NCI-H2029 treated with DMSO at 0.1 percent for 48 hours (cell line): ENCODE measurements around the gene TSPO.

ENCODE experiments used
- DNase-seq: peaks from one replicate; lab custom pipeline; 2025; lab: John Stamatoyannopoulos, UW

The TSPO gene

DNA sequence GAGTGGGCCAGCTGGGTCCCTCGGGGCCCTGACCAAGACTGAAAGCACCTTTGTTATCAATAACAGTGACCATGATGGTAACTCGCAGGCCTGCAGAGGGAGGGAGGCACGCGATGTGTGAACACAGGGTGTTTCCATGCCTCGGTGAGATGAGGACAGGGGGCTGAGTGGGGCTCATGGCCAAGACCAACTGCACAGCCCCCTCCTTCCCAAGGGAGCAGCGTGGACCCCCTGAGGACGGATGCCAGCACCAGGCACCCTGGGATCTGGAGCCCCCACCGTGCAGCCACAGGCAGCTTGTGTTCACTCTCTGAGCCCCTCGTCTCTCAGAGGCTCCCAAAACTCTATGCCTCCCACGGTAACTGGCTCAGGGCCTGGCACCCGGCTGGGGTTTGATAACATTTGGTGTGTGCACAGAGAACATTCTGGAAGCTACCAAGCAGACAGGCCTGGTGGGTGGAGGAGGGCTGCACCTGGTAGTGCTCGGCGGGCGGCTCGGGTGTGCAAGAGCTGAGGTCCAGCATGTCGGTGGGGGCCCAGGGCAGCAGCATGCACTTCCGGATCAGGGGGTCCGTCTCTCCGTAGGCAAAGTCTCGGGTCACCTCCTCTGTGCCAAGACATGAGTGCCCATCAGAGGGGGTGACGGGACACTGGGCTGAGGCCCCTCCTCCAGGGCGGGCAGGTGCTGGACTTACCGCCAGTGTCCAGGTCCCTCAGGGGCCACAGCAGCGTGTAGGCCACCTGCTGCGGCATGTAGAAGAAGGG lies 28.0 kb downstream of the TSPO start:
- DNase-seq: no peak

GRCh38 chr22:43179911-43180195 lies 28.5 kb downstream of the TSPO start:
- no peak for DNase-seq

DNA sequence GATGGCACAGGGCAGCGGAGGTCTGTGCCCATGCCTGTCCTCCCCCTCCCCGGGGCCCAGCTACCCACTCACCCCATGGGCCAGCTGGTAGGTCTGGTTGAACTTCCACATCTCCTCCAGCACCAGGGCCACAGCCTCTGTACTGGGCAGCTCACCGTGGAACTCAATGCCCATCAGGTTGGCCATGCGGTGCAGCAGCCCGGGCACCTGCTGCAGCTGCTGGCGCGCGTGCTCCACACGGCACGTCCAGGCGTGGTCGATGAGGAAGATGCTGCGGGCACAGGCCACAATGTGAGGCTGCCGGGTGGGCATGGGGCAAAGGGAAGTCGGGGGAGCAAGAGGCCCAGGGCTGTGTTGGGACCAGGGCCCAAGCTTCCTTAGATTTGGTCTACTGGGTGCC lies 29.3 kb downstream of the TSPO start:
- DNase-seq: no peak

GRCh38 chr22:43181321-43182076 lies 30.1 kb downstream of the TSPO start:
- DNase-seq: no peak

GRCh38 chr22:43182118-43182517 lies 30.8 kb downstream of the TSPO start:
- no peak for DNase-seq

GRCh38 chr22:43182726-43183125 lies 31.4 kb downstream of the TSPO start:
- DNase-seq: no peak

DNA sequence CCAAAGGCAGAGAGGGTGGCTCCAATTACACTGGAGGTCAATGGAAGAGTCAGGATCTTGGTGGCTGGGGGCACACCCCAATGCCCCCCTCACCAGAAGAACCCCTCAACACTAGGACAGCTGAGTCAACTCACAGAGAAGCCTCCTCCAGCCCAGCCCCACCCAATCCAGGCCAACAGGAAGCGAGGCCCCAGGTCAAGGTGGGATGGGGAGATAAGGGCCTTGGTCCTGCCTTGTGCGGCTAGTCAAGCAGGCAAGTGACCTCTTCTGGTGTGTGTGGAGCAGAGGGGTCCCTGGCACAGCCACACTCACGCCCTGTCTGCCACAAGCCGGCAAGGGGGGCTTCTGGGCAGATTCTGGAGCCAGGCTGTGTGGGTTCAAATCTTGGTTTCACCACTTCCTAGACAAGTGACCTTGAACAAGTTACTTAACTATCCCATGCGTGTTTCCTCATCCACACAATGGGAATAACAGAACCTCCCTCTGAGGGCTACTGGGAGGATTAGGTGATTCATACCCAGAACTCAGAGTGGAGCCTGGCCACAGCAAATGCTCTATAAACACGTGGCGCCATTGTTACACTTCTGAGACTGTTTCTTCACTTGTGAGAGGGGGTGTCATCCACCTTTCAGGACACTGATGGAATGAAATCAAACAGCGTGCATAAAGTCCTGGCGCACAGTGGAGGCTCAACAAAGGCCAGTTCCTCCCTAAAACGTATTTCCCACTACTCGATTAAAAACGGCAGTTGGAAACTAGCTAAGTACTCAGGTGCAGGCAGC lies 32.3 kb downstream of the TSPO start:
- no peak for DNase-seq

DNA sequence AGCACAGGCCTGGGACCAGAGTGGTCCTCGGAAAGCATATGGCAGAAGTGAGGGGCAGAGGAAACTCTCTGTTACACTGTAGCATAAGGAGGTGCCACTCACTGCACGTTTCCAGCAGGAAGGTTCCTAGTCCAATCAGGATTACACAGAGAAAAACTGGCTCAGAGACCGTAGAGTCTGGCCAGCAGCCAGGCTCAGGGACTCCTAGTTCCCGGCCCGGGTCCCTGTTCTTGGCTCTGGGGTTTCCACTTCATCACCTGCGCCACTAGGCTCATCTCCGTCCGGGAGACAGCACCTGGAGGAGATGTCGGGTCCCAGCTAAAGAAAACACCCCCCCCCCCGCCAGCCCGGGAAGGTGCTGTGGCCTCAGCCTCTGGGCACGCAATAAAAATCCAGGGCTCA lies 34.5 kb downstream of the TSPO start:
- peak; percentile 32 for DNase-seq

- DNase-seq: no peak
Measured at GRCh38 chr22:43186272-43187170, 35.2 kb downstream of the TSPO start, which contains the start of gene TTLL12. TSS of gene TTLL12 (minus strand) at chr22:43187134. CDS start at chr22:43187069, 65 bp downstream.

DNA sequence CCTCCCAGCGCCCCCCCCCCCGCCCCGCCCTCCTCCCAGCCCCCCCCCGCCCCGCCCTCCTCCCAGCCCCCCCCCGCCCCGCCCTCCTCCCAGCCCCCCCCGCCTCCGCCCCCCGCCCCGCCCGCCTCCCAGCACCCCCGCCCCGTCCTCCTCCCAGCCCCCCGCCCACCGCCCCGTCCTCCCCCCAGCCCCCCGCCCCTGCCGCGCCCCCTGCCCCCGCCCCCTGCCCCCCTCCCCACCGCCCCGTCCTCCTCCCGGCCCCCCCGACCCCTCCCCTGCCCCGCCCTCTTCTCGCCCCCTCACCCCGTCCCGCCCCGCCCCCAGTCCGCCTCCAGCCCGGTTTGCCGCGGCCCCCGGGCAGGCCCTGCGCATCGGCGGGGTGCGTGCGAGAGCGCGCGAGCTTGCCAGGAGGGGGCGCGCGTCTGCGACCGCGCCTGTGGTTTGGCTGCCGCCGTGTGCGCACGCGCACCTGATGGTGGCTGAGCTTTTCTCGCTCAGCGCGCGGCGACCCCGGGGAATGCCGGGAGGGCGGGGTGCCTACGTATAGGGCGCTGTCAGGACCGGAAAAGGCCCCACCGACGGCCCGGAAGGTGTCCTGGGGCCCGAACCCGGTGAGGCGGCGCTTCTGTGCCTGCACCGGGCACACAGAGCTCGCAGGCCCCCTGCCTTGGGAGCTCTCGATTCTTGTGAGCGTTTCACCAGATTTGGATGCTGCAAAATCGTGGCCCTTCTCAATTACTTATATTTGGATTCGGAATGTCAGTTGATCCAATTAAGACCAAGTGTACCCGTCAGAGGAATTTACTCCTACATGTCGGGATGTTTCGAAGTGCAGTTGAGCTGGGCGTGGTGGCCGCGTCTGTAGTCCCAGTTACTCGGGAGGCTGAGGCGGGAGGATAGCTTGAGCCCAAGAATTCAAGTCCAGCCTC lies 36.1 kb downstream of the TSPO start:
- DNase-seq: peak; percentile 71

- DNase-seq: no peak
Measured at GRCh38 chr22:43188829-43189545, 37.6 kb downstream of the TSPO start.

DNA sequence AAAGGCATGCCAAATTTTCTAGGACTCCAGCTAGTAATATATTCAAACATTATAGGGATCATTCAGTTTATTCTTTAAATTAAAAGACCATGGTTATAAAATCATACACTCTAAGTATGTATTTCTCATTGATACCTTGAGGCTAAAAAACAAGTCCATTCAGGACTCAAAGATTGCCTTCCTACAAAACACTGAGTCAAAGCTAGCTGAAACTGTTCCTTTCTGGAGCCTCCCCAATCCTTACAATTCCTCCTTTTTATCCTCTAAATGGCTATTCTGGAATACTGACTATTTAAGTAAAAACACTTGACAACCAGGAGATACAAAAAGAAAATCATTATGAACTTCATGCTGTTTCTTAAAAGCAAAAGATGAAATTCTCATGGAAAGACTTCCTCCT lies 40.5 kb downstream of the TSPO start:
- no peak for DNase-seq

DNA sequence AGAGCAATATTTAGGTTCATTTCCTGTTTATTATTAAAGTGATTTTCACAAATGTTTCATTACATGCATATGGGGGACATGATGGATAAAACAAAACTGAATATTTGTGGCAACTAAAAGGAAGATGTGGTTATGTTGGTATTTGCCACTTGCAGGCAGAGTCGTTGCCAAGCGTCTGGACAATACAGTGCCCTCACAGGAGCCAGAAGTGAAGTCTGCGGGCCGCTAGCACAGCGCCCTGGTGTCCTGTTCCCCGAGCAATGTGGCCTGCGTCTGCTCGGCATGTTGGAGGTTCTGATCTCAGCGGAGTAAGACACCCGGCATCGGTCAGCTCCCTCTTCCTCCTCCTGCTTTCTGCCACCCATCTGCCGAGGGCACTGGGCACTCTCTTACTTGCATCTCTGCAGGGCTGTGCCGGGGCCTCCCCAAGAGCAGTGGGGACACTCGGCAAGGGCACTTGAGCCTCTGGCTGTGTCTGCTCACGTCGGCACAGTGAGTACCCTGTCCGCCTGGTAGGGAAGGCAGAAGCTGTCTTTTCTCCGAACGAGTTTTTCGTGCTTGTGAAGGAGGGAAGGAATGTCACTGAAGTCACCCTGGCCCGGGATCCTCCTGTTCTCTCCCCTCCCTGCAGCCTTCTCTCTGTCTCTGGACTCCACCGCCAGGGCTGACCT lies 46.0 kb downstream of the TSPO start:
- no peak for DNase-seq

DNA sequence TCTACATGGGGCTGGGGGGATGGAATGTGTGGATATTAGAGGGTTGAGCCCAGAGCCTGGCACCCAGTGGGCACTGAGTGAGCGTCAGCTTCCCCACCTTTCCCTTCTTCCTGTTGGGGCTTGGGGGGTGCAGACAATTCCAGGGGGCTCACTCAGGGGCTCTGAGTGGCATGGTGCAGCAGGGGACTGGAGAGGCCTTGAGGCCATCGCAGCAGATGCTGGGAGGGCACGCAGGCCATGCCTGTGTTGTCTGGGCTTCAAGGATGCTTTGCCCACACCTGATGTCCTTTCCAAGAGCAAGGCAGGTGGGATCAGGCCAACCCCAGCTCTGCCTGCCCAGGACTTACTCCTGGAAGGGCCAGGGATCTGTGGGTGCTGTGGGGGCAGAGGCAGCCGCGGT lies 46.8 kb downstream of the TSPO start:
- no peak for DNase-seq

- no peak for DNase-seq
Measured at GRCh38 chr22:43198936-43199335, 47.6 kb downstream of the TSPO start.

DNA sequence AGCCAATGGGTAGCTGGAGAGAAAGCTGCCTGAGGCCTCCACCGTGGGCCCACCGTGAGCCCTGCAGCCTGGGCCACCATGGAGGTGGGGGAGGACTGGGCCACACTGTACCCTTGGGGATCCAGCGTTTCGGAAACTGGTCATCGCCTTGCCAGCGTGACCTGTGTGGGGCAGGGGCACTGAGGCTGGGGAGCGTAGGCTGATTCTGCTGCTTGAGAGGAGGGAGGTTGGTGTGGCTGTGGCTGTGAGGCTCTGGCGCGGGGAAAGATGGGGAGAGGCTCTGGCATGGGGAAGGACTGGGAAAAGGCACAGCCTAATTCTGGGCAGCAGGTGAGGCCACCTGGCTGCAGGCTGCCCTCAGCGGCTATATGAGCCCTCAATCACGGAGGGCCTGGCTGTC lies 48.2 kb downstream of the TSPO start:
- DNase-seq: no peak

GRCh38 chr22:43200031-43200430 lies 48.7 kb downstream of the TSPO start:
- no peak for DNase-seq

- no peak for DNase-seq
Measured at GRCh38 chr22:43200555-43200954, 49.2 kb downstream of the TSPO start.

DNA sequence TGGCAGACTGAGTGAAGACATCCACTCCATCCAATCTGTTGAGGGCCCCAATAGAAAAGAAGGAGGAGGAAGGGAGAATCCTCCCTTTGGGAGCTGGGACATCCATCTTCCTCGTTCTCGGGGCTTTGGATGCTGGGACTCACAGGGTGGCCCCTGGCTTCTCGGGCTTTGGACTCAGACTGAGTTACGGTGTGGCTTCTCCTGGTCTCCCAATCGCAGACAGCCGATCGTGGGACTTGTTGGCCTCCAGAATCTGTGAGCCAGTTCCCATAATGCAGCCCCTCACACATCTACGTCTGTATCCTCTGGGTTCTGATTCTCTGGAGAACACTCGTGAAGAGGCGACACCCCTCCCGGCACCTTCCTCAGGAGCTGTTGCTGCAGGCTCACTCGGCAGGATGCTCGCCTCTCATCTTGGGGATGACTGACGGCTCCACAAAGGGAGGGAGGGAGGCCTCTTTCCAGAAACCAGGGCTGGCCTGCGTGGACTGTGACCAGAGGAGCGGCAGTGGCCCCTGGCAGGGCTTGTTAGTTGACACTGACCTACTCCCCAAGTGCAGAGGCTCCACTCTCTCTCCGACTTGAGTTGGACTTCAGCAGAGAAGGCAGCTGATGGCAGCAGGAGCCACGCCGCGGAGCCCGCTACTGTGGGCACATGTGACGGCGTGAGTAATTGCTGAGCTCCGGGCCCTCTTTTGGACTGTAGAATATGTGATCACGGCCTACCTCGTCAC lies 50.3 kb downstream of the TSPO start:
- no peak for DNase-seq
